OCI-LY1 (cell line): ENCODE measurements around the gene ANKS1A.

ENCODE experiments used
- H2AFZ ChIP-seq: fragments of 200-600 bp; sonication (generic), shearing (Covaris generic); 2 replicates; pipeline ENCODE4 v1.6.0; 2014; ENCODE audit warnings: antibody characterized with exemption, mild to moderate bottlenecking, low read length
- H3F3A ChIP-seq: fragments of 200-600 bp; sonication (generic), shearing (Covaris generic); 2 replicates; pipeline ENCODE4 v1.6.0; 2014; ENCODE audit warnings: mild to moderate bottlenecking, antibody characterized with exemption, low read length, moderate library complexity; ENCODE audit not compliant: insufficient read depth
- H3K27ac ChIP-seq: fragments of 200-600 bp; sonication (generic); 2 replicates; pipeline ENCODE4 v1.5.1; 2014; ENCODE audit warnings: low read length, mixed run types, mild to moderate bottlenecking, low read depth; ENCODE audit not compliant: poor library complexity, severe bottlenecking
- H3K27me3 ChIP-seq: fragments of 200-600 bp; sonication (generic); 2 replicates; pipeline ENCODE4 v1.6.0; 2014; ENCODE audit warnings: antibody characterized with exemption, mild to moderate bottlenecking, low read length, moderate library complexity; ENCODE audit not compliant: insufficient read depth
- H3K36me3 ChIP-seq: fragments of 200-600 bp; sonication (generic); 2 replicates; pipeline ENCODE4 v1.6.1; 2014; ENCODE audit warnings: mild to moderate bottlenecking, antibody characterized with exemption, low read length, moderate library complexity, mixed read lengths; ENCODE audit not compliant: insufficient read depth
- H3K4me1 ChIP-seq: fragments of 200-600 bp; sonication (generic); 2 replicates; pipeline ENCODE4 v1.5.1; 2014; ENCODE audit warnings: mild to moderate bottlenecking, low read length, moderate library complexity; ENCODE audit not compliant: insufficient read depth, severe bottlenecking
- H3K4me2 ChIP-seq: fragments of 200-600 bp; sonication (generic), shearing (Covaris generic); 2 replicates; pipeline ENCODE4 v1.6.1; 2014; ENCODE audit warnings: low read length
- H3K4me3 ChIP-seq: fragments of 200-600 bp; sonication (generic); 2 replicates; pipeline ENCODE4 v1.5.1; 2014; ENCODE audit warnings: low read length, low read depth, mild to moderate bottlenecking, mixed read lengths; ENCODE audit not compliant: poor library complexity, severe bottlenecking
- H3K79me2 ChIP-seq: fragments of 200-600 bp; shearing (Covaris generic); 2 replicates; pipeline ENCODE4 v1.6.1; 2016; ENCODE audit warnings: mixed run types, low read length, mixed read lengths; ENCODE audit not compliant: insufficient read depth
- H3K9ac ChIP-seq: fragments of 200-600 bp; sonication (generic), shearing (Covaris generic); 2 replicates; pipeline ENCODE4 v1.6.1; 2014; ENCODE audit warnings: mild to moderate bottlenecking, low read length, mixed read lengths
- H3K9me2 ChIP-seq: fragments of 200-600 bp; sonication (generic), shearing (Covaris generic); 2 replicates; pipeline ENCODE4 v1.6.1; 2014; ENCODE audit warnings: low read depth, mild to moderate bottlenecking, low read length, mixed read lengths
- H3K9me3 ChIP-seq: fragments of 200-600 bp; shearing (Covaris generic); 2 replicates; pipeline ENCODE4 v1.6.1; 2014; ENCODE audit warnings: low read length, mixed read lengths
- H4K20me1 ChIP-seq: fragments of 200-600 bp; sonication (generic), shearing (Covaris generic); 2 replicates; pipeline ENCODE4 v1.6.0; 2016; ENCODE audit warnings: mild to moderate bottlenecking, low read length; ENCODE audit not compliant: insufficient read depth
- CTCF ChIP-seq: fragments of 200-600 bp; sonication (generic), shearing (Covaris generic); IDR thresholded peaks from 2 replicates; pipeline ENCODE4 v1.5.1; 2017; ENCODE audit warnings: mild to moderate bottlenecking, antibody characterized with exemption, low read length, moderate library complexity, mixed read lengths
- EZH2 ChIP-seq: fragments of 200-600 bp; sonication (generic), shearing (Covaris generic); IDR thresholded peaks from 2 replicates; pipeline ENCODE4 v1.8.0; 2017; ENCODE audit warnings: borderline replicate concordance, mixed run types, mild to moderate bottlenecking, antibody characterized with exemption, low read length, moderate library complexity, mixed read lengths

Gene ANKS1A

DNA sequence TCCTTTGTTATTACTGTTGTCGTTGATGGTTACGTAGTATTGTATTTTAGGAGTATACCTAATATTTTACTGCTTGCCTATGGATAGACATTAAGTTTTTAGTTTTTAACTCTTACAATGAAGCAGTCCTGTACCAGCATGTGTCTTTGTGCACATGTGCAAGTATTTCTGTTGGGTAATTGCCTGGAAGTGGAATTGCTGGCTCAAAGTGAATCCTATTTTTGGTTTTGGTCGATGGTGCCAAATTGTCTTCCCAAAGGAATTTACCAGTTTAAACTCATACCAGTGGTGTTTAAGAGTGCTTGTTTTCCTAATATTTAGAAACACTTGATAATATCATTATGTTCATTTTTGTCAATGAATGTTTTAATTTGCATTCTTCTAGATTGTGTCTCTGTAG, 75.5 kb downstream of the ANKS1A start:
- TF ChIP-seq EZH2: no peak
- no peak for TF ChIP-seq CTCF
- Histone ChIP-seq H3K27me3 (no peaks in the 10 kb centered on the region), H3K9me3 (no peaks in the 10 kb centered on the region), H3K4me1 (peaks cover 4% of the 10 kb centered on the region), H3K4me2 (no peak overlapping the region), H3K36me3 (peaks cover 1% of the 10 kb centered on the region; the same call in 1 of the 2 replicates), H3K9ac (no peak overlapping the region), H3K4me3 (no peak overlapping the region), H2AFZ (no peak overlapping the region), H3K79me2 (no peaks in the 10 kb centered on the region), H3F3A (no peaks in the 10 kb centered on the region), H4K20me1 (no peaks in the 10 kb centered on the region), H3K9me2 (no peaks in the 10 kb centered on the region), H3K27ac (no peak overlapping the region)

- H3K9ac ChIP-seq: no peak overlapping the region
- no peaks in the 10 kb centered on the region for H3F3A ChIP-seq
- H3K4me3 ChIP-seq: no peak overlapping the region
- H4K20me1 ChIP-seq: no peaks in the 10 kb centered on the region
- no peaks in the 10 kb centered on the region for H3K27me3 ChIP-seq
- no peaks in the 10 kb centered on the region for H3K79me2 ChIP-seq
- no peak overlapping the region for H3K27ac ChIP-seq
- no peaks in the 10 kb centered on the region for H3K4me1 ChIP-seq
- H3K9me3 ChIP-seq: no peaks in the 10 kb centered on the region
- H3K9me2 ChIP-seq: no peaks in the 10 kb centered on the region
- TF ChIP-seq EZH2: no peak
- TF ChIP-seq CTCF: no peak
- H3K4me2 ChIP-seq: no peak overlapping the region
- no peak overlapping the region for H2AFZ ChIP-seq
- H3K36me3 ChIP-seq: peaks cover 9% of the 10 kb centered on the region; the same call in 1 of the 2 replicates
Observed at GRCh38 chr6:34967461-34967860, 78.4 kb downstream of the ANKS1A start.

DNA sequence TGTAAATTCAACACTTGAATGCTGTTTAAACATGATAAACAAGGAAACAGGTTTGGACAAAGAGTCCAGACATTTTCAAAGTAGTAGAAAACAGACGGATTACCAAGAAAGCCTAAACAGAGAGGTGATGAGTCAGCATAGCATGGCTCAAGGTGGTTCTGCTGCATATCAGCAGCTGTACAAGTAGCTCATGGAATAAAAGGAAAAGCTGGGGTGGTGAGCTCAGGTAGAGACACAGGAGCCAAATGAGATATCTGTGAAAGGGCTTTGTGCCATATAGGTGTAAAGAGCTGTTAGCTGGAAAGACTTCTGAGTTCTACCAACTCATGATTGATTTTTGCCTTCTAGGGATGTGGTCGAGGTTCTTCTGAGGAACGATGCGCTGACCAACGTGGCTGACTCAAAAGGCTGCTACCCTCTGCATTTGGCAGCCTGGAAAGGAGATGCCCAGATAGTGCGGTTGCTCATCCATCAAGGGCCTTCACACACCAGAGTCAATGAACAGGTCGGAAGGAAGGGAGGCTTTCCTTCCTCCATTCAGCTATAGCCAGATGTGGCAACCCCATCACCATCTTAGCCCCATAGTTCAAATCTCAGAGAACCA, 80.7 kb downstream of the ANKS1A start:
- no peaks in the 10 kb centered on the region for H3K79me2 ChIP-seq
- H3K4me3 ChIP-seq: no peak overlapping the region
- TF ChIP-seq EZH2 (no peak), CTCF (no peak)
- H3K27ac ChIP-seq: no peak overlapping the region
- no peak overlapping the region for H3K9ac ChIP-seq
- no peaks in the 10 kb centered on the region for H3K9me2 ChIP-seq
- no peaks in the 10 kb centered on the region for H3K27me3 ChIP-seq
- H2AFZ ChIP-seq: no peak overlapping the region
- H4K20me1 ChIP-seq: no peaks in the 10 kb centered on the region
- no peak overlapping the region for H3K4me2 ChIP-seq
- no peaks in the 10 kb centered on the region for H3K4me1 ChIP-seq
- H3F3A ChIP-seq: no peaks in the 10 kb centered on the region; the same call in 1 of the 2 replicates
- no peaks in the 10 kb centered on the region for H3K9me3 ChIP-seq
- peaks cover 9% of the 10 kb centered on the region; the same call in 1 of the 2 replicates for H3K36me3 ChIP-seq
